ENCODE results near the gene PNPLA1.

GRCh38 chr6:36336779-36337241, 67.0 kb downstream of the PNPLA1 start, which contains the start of gene BNIP5:
- TF ChIP-seq, protein P1, sequence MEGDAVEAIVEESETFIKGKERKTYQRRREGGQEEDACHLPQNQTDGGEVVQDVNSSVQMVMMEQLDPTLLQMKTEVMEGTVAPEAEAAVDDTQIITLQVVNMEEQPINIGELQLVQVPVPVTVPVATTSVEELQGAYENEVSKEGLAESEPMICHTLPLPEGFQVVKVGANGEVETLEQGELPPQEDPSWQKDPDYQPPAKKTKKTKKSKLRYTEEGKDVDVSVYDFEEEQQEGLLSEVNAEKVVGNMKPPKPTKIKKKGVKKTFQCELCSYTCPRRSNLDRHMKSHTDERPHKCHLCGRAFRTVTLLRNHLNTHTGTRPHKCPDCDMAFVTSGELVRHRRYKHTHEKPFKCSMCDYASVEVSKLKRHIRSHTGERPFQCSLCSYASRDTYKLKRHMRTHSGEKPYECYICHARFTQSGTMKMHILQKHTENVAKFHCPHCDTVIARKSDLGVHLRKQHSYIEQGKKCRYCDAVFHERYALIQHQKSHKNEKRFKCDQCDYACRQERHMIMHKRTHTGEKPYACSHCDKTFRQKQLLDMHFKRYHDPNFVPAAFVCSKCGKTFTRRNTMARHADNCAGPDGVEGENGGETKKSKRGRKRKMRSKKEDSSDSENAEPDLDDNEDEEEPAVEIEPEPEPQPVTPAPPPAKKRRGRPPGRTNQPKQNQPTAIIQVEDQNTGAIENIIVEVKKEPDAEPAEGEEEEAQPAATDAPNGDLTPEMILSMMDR (IDR thresholded peaks at IDR 0.05): no peak
- no peak for TF ChIP-seq POLR2A (IDR thresholded peaks at IDR 0.05)
